Neural cell (in vitro differentiated cells): ENCODE measurements around the gene DLG2.

Experiments used
- EP300 ChIP-seq: fragments of 450-650 bp; conservative IDR thresholded peaks from 2 replicates; pipeline ENCODE4 v1.6.1; 2014; ENCODE audit warnings: antibody characterized with exemption, mild to moderate bottlenecking, moderate library complexity; ENCODE audit not compliant: poor library complexity, severe bottlenecking
- MXI1 ChIP-seq: fragments of 450-650 bp; conservative IDR thresholded peaks from 2 replicates; pipeline ENCODE4 v1.6.1; 2014; ENCODE audit warnings: antibody characterized with exemption, mild to moderate bottlenecking; ENCODE audit not compliant: poor library complexity, severe bottlenecking
- POLR2AphosphoS5 ChIP-seq: IDR thresholded peaks from 2 replicates; pipeline ENCODE4 v1.6.1; 2012
- TAF1 ChIP-seq: IDR thresholded peaks from 2 replicates; pipeline ENCODE4 v1.6.1; 2012; ENCODE audit warnings: low read depth
- TF ChIP-seq, protein P1 (sequence below): fragments of 450-650 bp; IDR thresholded peaks from 2 replicates; pipeline ENCODE4 v1.5.1; 2014; ENCODE audit warnings: antibody characterized with exemption, mild to moderate bottlenecking, moderate library complexity; ENCODE audit not compliant: poor library complexity, severe bottlenecking

DNA sequence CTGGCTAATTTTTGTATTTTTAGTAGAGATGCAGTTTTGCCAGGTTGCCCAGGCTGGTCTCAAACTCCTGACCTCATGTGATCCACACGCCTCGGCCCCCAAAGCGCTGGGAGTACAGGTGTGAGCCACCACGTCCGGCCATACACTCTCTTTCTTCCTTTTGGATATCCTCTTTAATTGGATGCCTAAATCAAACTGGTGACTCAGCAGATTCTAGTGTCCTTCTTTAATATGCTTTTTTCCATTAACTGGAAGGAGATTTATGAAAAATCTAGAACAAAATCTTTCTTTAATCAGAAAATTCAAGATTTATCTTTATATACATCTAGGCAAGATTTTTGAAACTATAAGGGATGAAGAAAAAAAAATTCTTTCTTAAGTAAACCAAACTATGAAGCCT lies 1371.7 kb downstream of the DLG2 start:
- TF ChIP-seq, protein P1, sequence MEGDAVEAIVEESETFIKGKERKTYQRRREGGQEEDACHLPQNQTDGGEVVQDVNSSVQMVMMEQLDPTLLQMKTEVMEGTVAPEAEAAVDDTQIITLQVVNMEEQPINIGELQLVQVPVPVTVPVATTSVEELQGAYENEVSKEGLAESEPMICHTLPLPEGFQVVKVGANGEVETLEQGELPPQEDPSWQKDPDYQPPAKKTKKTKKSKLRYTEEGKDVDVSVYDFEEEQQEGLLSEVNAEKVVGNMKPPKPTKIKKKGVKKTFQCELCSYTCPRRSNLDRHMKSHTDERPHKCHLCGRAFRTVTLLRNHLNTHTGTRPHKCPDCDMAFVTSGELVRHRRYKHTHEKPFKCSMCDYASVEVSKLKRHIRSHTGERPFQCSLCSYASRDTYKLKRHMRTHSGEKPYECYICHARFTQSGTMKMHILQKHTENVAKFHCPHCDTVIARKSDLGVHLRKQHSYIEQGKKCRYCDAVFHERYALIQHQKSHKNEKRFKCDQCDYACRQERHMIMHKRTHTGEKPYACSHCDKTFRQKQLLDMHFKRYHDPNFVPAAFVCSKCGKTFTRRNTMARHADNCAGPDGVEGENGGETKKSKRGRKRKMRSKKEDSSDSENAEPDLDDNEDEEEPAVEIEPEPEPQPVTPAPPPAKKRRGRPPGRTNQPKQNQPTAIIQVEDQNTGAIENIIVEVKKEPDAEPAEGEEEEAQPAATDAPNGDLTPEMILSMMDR, result no peak
- TF ChIP-seq EP300 (no peak), TAF1 (no peak), MXI1 (no peak), POLR2AphosphoS5 (no peak)
